K562 (cell line): ENCODE measurements around the gene ANKRD2.

Experiments
- ELF4 ChIP-seq: fragments of 450-650 bp; formaldehyde crosslinking; IDR thresholded peaks from 2 replicates; pipeline ENCODE4 v1.4.0; 2022; ENCODE audit warnings: missing genetic modification characterization
- NONO ChIP-seq, 2 experiments: fragments of 200-400 bp in 1 of 2; fragments of 450-650 bp in 1 of 2; formaldehyde crosslinking in 1 of 2; IDR thresholded peaks; 2 replicates each; pipeline ENCODE4 v1.6.1; 2017; ENCODE audit warnings: low read depth in 2 of 2, mild to moderate bottlenecking in 2 of 2, moderate library complexity in 2 of 2, low read length in 1 of 2
- POLR2AphosphoS5 ChIP-seq: IDR thresholded peaks from 2 replicates; pipeline ENCODE4 v1.6.1; 2011; ENCODE audit warnings: mild to moderate bottlenecking, low read depth, low read length, moderate library complexity; ENCODE audit not compliant: control insufficient read depth, insufficient read depth
- ZBTB1 ChIP-seq: sonication (generic); formaldehyde crosslinking; IDR thresholded peaks from 2 replicates; pipeline ENCODE4 v1.8.1; 2023; ENCODE audit warnings: missing genetic modification reagents, low read depth, mild to moderate bottlenecking, borderline replicate concordance
- ZC3H4 ChIP-seq: sonication (generic); formaldehyde crosslinking; IDR thresholded peaks from 2 replicates; pipeline ENCODE4 v1.9.0; 2021; ENCODE audit warnings: missing genetic modification reagents, borderline replicate concordance
- TF ChIP-seq, protein P1 (sequence below): IDR thresholded peaks from 2 replicates; pipeline ENCODE4 v1.6.1; 2011; ENCODE audit warnings: borderline replicate concordance, low read depth, mild to moderate bottlenecking, moderate library complexity, low read length; ENCODE audit not compliant: insufficient read depth, poor library complexity, severe bottlenecking

DNA sequence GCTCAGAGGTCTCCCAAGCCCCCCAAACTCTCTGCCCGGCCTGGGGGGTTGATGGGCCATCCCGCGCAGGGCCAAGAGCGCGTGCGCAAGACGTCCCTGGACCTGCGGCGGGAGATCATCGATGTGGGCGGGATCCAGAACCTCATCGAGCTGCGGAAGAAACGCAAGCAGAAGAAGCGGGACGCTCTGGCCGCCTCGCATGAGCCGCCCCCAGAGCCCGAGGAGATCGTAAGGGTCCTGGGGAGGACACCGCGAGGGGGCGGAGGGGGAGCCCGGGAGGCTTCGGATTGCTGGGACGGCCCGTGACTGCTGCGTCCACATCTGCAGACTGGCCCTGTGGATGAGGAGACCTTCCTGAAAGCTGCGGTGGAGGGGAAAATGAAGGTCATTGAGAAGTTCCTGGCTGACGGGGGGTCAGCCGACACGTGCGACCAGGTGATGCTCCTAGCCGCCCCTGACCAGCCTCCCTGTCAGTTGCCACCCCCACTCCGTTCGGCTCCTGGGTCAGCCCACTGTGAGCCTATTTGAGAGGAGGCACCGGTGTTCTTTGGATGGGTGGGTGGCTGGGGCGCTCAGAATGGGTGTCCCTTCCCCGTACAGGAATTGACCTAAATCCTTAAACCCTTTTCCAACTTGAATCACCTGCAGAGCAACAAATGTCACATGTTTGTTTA, 5.7 kb downstream of the ANKRD2 start:
- no peak for TF ChIP-seq POLR2AphosphoS5
- TF ChIP-seq, protein P1, sequence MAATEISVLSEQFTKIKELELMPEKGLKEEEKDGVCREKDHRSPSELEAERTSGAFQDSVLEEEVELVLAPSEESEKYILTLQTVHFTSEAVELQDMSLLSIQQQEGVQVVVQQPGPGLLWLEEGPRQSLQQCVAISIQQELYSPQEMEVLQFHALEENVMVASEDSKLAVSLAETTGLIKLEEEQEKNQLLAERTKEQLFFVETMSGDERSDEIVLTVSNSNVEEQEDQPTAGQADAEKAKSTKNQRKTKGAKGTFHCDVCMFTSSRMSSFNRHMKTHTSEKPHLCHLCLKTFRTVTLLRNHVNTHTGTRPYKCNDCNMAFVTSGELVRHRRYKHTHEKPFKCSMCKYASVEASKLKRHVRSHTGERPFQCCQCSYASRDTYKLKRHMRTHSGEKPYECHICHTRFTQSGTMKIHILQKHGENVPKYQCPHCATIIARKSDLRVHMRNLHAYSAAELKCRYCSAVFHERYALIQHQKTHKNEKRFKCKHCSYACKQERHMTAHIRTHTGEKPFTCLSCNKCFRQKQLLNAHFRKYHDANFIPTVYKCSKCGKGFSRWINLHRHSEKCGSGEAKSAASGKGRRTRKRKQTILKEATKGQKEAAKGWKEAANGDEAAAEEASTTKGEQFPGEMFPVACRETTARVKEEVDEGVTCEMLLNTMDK, result no peak
- no peak for TF ChIP-seq ELF4 (CRISPR knock-in tag)
- no peak for TF ChIP-seq ZBTB1 (CRISPR knock-in tag)
- TF ChIP-seq NONO (IDR thresholded peaks at IDR 0.05; ENCODE audit: low read depth in 2 of 2, low read length in 1 of 2), result no peak
- no peak for TF ChIP-seq ZC3H4 (CRISPR knock-in tag)
